IPS-NIHi7 (cell line): ENCODE data around the gene TMEM45B.
"Not testable (repeated sequence)": the region's sequence is repeated elsewhere in the genome, so short reads cannot be mapped to it uniquely, and the experiment has no call there.

Experiments
- DNase-seq: peaks from one replicate; pipeline ENCODE4 v3.0.0; 2012; ENCODE audit warnings: mixed read lengths; ENCODE audit errors: extremely low spot score

The TMEM45B gene

DNA sequence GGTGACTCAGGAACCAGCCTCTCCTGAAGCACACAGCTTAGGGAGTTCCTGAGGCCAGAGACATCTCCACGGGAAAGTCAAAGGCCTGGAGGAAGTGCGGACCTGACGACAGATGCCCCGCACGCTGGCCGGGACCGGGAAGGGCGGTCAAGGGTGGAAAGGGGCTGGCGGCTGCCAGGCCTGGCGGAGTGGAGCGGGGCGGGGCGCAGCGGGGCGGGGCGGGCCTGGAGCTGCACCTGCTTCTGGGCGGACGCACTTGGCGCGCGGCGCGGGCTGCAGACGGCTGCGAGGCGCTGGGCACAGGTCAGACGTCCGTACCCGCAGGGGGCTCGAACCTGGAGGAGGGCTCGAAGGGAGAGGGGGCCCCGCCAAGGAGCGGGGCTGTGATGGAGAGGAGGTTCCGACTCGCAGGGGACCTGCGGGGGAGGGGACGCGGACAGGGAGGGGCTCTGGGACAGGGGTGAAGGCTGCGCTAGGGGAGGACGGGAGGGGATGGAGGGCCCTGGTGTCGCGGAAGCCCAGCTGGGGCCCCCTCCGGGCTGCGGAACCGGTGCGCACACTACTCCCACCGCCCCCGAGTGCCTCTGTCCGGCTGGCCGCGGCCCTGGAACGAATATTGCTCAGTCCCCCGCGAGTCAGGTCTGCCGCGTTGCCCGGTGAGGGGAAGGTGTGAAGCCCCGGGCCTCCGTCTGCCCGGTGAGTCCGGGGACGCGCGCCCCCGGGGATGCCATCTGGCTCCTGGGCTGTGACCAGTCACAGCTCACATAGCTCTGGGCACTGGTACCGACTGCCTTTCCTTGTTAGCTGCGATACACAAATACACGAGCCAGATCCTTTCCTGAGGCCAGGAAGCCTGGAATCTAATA, at the start of gene TMEM45B:
Gene TMEM45B (plus strand): TSS at position 253 of the 866 bp plus-strand sequence. CDS start 36,635 bp downstream, outside the sequence.
- DNase-seq: peak; percentile 51

DNA sequence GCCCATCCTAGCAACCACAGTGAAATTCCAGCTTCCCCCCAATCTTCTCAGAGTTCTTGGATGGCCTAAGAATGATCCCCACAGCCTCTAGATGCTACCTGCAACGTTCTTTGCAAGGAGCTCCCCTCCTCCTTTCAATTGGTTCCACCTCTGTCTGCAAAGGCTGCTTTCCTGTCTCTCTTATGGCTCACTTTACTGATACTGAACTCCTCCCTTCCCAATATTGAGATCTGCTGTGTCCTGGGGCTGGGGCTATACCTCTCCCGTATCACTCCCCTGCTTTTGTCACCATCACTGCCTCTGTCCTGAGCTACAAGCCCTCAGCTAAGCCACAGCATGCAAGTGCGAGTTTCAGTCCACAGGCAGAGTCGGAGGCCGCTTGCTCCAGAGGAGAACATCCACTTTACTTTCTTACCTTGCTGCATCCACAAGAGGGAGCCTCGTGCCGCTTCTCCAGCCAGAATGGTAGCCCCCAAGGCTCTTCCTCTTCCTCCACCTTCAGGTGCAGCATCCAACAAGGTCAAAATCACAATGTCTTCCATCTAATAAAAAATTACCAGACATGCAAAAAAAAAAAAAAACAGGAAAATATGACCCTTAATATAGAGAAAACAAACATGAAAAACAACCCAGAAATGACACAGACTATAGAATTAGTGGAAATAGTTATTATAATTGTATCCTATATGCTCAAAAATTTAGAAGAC, 48.6 kb upstream of the TMEM45B start:
- DNase-seq: peak; percentile 66

- no peak for DNase-seq
Observed at GRCh38 chr11:129767827-129768226, 47.8 kb upstream of the TMEM45B start.

DNA sequence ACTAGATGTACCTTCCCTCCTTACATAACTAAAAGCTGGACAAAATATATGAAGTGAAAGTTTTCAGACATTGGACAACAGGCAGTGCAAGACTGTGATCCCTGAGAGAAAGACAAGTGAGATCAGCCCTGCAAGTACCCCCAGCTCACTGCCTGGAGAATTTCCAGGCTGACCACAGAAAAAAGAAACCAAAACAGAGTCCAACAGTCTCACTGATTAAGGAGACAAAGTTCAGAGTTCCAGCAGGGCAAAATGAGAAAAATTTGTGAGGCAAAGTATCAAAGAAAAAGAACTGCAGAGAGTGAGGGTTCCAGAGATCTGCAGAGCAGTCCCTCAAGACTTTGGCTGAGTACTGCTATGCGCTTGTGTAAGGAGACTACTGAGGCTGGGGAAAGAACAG, 47.3 kb upstream of the TMEM45B start:
- DNase-seq: no peak

DNA sequence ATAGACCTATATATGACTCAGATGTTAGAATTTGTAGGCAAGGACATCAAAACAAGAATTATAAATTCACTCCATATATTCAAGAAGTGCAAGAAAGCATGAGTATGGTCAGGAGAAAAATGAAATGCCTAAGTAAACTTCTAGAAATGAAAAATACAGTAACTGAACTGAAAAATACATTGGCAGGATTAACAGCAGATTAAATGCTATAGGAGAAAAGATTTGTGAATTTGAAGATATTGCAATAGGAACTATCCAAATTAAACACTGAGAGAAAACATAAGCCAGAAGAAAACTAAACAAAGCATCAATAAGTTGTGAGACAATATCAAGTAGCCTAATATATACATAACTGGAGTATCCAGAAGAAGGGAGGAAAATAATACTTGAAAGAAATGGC, 46.6 kb upstream of the TMEM45B start:
- no peak for DNase-seq

DNA sequence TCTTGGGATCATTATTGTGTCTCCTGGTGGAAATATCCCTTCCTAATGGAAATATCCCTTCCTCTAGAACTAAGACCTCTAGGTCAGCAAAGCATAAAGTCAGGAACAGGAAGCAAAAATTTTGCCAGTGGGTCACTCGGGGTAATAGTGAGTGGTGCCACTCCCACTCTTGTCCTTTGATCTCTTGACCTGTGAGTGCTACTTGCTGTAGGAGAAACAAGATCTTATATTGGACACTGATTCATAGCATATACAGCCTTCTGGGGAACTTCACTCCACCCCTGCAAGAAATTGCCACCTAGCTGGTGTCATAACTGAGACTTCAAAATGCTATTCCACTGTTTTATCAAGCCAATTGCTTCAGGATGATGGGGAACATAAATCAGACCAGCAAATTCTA, 44.7 kb upstream of the TMEM45B start:
- no peak for DNase-seq

DNA sequence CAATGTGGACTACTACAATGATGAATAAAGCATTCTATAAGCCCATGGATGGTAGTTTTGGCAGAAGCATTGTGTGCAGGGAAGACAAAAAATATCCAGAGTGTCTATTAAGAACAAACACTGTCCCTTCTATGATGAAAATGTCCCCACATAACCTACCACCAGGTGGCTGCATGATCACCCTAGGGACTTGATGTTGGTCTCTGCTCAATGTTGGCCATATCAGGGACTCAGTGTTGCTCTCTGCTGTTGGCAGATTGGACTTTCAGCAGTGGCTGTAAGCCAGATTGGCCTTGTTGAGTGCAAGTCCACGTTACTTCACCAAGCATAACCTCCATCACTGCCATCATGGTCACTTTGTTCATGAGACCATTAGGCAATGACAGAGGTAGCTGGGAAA, 44.2 kb upstream of the TMEM45B start:
- DNase-seq: not testable (repeated sequence)

DNA sequence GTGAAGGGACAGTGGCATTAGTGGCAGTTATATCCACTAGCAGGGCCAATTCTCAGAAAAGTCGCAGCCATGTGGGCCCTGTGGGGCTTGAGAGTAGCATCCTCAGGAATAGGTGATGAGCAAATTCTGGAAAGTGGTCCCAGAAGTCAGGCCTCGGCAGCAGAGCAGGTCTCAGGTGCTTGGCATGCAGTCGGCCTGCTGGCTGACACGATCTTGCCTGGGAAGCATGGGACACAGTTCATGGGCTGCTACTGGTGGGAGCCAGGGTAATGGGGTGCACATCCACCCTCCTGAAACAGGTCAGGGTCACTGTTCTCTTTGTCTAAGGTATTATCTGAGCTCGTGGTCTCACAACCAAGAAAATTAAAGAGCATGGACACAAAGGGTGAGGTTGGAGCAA, 36.8 kb upstream of the TMEM45B start:
- DNase-seq: no peak

GRCh38 chr11:129779342-129779741, 36.3 kb upstream of the TMEM45B start:
- DNase-seq: no peak

- DNase-seq: peak; percentile 22
Observed at GRCh38 chr11:129785383-129786111, 30.1 kb upstream of the TMEM45B start.

GRCh38 chr11:129786112-129786416, 29.6 kb upstream of the TMEM45B start:
- not testable (repeated sequence) for DNase-seq

DNA sequence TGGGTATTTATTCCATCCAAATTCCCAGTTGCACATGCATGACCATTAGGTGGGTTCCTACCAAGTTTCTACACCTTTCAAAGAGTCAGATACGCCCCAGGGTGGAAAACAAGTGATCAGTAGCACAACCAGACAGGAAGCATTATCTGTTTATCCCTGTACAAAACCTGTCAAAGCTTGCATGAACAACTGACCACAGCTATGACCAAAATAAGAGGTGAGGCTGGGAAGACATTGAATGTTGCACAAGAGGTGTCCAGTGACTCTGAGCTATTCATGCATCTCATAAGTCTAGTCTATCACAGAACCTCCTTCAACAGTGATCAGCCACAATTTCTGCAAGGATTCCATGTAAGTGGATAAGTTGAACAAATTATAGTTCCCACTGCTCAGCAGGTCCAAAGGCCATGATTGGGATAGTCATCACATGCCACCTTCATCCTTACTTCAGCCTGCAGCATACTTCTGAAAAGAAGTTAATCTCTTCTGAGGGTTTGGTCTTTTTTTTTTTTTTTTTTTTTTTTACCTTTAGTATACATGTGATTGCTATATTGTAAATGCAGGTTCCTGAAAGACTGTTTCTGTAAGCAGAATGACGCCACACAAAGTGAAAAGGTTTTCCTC, 28.0 kb upstream of the TMEM45B start:
- no peak for DNase-seq

DNA sequence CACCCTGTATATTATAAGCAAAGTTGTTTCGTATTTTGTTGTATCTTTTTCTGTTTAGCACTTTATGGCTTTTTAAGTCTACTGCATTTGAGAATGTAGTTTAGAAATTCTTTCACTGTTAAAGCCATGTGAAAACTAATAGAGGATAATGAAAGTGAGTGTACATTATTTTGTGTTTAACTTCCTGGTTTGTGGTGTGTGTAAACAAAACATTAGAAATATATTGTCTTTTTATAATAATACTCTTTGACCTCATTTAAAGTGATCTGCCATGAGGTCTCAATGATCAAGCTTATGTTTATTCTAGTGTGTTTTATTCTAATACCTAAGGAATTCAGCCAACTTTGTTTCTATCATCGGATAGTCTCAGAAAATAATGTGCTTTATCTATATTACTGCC, 27.4 kb upstream of the TMEM45B start:
- no peak for DNase-seq

DNA sequence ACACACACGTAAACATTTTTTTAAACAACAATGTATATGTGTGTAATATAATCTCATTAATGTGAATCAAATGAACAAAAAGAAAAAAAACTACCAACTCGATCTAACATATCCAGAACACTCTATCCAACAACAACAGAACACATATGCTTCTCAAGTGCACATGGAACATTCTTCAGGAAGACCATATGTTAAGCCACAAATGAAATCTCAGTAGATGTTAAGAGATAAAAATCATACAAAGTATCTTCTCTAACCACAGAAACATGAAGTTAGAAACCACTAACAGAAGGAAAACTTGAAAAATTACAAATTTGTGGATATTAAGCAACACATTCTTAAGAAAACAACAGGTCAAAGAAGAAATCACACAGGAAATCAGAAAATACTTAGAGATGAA, 25.5 kb upstream of the TMEM45B start:
- DNase-seq: no peak

DNA sequence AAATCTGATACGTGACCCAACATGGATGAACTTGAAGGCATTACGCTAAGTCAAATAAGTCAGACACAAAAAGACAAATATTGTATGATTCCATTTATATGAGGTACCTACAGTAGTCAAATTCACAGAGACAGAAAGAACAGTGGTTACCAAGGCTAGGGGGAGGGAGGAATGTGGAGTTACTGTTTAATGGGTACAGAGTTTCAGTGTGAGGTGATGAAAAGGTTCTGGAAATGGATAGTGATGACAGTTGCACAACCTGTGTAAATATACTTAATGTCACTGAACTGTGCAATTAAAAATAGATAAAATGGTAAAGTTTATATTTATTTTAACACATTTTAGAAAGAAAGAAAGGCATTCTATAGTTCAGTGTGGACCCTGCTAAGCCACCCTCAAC, 24.1 kb upstream of the TMEM45B start:
- no peak for DNase-seq

GRCh38 chr11:129792663-129793062, 23.0 kb upstream of the TMEM45B start:
- DNase-seq: no peak

DNA sequence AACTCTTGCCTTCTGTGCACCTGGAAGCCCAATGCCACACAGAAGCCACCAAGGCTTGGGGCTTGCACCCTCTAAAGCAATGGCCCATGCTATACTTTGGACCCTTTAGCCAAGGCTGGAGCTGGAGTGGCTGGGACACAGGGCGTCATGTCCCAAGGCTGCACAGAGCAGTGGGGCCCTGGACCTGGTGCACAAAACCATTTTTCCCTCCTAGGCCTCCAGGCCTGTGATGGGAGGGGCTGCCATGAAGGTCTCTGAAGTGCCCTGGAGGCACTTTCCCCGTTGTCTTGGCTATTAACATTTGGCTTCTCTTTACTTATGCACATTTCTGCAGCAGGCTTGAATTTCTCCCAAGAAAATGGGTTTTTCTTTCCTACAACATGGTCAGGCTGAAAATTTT, 20.6 kb upstream of the TMEM45B start:
- no peak for DNase-seq

GRCh38 chr11:129798212-129798611, 17.4 kb upstream of the TMEM45B start:
- DNase-seq: no peak

DNA sequence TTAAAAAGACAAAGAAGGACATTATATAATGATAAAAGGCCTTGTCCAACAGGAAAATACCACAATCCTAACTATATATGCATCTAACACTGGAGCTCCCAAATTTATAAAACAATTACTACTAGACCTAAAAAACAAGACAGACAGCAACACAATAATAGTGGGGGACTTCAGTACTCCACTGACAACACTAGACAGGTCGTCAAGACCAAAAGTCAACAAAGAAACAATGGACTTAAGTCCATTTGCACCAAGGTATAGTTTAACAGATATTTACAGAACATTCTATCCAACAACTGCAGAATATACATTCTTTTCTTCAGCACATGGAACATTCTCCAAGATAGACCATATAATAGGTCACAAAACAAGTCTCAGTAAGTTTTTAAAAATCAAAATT, 15.5 kb upstream of the TMEM45B start:
- not testable (repeated sequence) for DNase-seq

DNA sequence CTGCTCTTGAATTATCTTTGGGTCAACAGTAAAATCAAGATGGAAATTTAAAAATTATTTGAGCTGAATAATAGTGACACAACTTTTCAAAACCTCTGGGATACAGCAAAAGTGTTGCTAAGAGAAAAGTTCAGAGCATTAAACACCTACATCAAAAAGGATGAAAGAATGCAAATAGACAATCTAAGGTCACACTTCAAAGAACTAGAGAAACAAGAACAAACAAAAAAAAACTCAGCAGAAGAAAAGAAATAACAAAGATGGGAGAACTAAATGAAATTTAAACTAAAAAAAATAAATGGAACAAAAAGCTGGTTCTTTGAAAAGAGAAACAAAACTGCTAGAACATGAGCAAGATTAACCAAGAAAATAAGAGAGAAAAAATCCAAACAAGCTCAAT, 15.0 kb upstream of the TMEM45B start:
- no peak for DNase-seq

DNA sequence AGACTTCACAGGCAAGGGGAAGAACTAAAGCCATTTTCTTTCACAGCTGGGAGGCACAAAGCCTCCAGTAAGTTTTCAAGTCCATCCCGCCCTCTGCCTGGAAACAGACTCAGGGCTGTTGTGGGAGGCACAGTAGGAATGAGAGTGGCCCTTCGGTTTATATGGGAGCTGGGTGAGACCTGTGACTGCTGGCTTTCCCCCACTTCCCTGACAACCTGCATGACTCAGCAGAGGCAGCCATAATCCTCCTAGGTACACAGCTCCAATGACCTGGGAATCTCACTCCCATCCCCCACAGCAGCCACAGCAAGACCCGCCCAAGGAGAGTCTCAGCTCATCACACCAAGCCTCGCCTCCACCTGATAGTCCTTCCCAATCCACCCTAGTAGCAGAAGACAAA, 12.1 kb upstream of the TMEM45B start:
- DNase-seq: no peak

DNA sequence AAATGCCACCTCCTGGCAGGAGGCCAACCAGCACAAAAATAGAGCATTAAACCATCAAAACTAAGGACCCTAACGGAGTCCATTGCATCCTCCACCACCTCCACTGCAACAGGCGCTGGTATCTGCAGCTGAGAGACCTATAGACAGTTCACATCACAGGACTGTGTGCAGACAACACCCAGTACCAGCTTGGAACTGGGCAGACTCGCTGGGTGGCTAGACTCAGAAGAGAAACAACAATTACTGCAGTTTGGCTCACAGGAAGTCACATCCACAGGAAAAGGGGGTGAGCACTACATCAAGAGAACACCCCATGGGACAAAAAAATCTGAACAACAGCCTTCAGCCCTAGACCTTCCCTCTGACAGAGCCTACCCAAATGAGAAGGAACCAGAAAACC, 11.6 kb upstream of the TMEM45B start:
- no peak for DNase-seq
